Natural killer cell (primary cell): ENCODE data around the gene VIPR2. TPM values are rescaled to one million over a fixed set of nuclear protein-coding genes. Genes with fewer than 3 reads are reported as not detected.
A peak's percentile ranks its signal among the peaks of the same experiment; 100 is the strongest.

Experiments used
- ATAC-seq, 3 donors: fragments of 150-1000 bp in 2 of 3; fragments of 200-7000 bp in 1 of 3; cut with Tn5 transposase; 1 replicate in 1 of 3; 2 replicates in 2 of 3; pipeline ENCODE4 v1.10.0; 2021; ENCODE audit warnings: mild to moderate bottlenecking in 2 of 3, moderate library complexity in 2 of 3
- DNase-seq, 2 donors: peaks; one replicate each; pipeline versions ENCODE4 v3.0.0 to v3.0.0-alpha.2; 2013 to 2021; ENCODE audit warnings: mixed read lengths in 1 of 2
- H3K27ac ChIP-seq: one replicate; pipeline ENCODE4 v1.5.1; 2013; ENCODE audit warnings: mild to moderate bottlenecking, low read length
- H3K27me3 ChIP-seq: one replicate; pipeline ENCODE4 v1.6.1; 2013; ENCODE audit warnings: low read length; ENCODE audit not compliant: control insufficient read depth, insufficient read depth
- H3K36me3 ChIP-seq: one replicate; pipeline ENCODE4 v1.6.1; 2013; ENCODE audit warnings: low read length; ENCODE audit not compliant: control insufficient read depth, insufficient read depth
- H3K4me1 ChIP-seq: one replicate; pipeline ENCODE4 v1.6.1; 2013; ENCODE audit warnings: low read length; ENCODE audit not compliant: control insufficient read depth, insufficient read depth
- H3K4me3 ChIP-seq: one replicate; pipeline ENCODE4 v1.5.1; 2013; ENCODE audit warnings: low read length
- H3K9me3 ChIP-seq: one replicate; pipeline ENCODE4 v1.6.1; 2013; ENCODE audit warnings: low read length; ENCODE audit not compliant: control insufficient read depth, insufficient read depth
- H3K27ac Mint-ChIP-seq, 2 donors: one replicate each; pipeline ENCODE4 v1.8.0; 2022; ENCODE audit warnings: mild to moderate bottlenecking in 2 of 2, mixed read lengths in 2 of 2, moderate library complexity in 1 of 2
- H3K27me3 Mint-ChIP-seq, 2 donors: one replicate each; pipeline ENCODE4 v1.8.0; 2022; ENCODE audit warnings: low read depth in 2 of 2, mixed read lengths in 2 of 2
- H3K36me3 Mint-ChIP-seq: one replicate; pipeline ENCODE4 v1.8.0; 2022; ENCODE audit warnings: mixed read lengths
- H3K4me1 Mint-ChIP-seq, 2 donors: one replicate each; pipeline ENCODE4 v1.8.0; 2022; ENCODE audit warnings: mixed read lengths in 2 of 2
- H3K4me3 Mint-ChIP-seq: one replicate; pipeline ENCODE4 v1.8.0; 2022; ENCODE audit warnings: mild to moderate bottlenecking, moderate library complexity, mixed read lengths
- H3K9me3 Mint-ChIP-seq, 2 donors: one replicate each; pipeline ENCODE4 v1.8.0; 2022; ENCODE audit warnings: mixed read lengths in 2 of 2
- WGBS: methylation state at CpG from one replicate; pipeline ENCODE4 v1.1.7; 2013; ENCODE audit warnings: missing lambda C conversion rate; ENCODE audit not compliant: insufficient coverage; 5-methylcytosine and 5-hydroxymethylcytosine counted together
- intact Hi-C: fragments of 100-400 bp; cut with micrococcal nuclease; formaldehyde crosslinking; loops from one replicate; pipeline ENCODE4 v1.14.2; 2022
- total RNA-seq, 4 donors: library from RNA; stranded (reverse); fragments of 120-200 nt in 1 of 4; gene quantifications; one replicate each; pipeline versions ENCODE4 v1.2.3 to v1.2.4, GENCODE V29; 2013 to 2022
- TF ChIP-seq, protein P1 (sequence below): fragments of 200-600 bp; IDR thresholded peaks from one replicate; pipeline ENCODE4 v1.8.0; 2022; ENCODE audit warnings: antibody characterized with exemption

VIPR2 gene
- total RNA-seq, 3 donors from 2014 or later (not counting 1 experiment from before 2014, with no cell fraction given) = 2.2 to 4.9 (median 4.7) TPM

DNA sequence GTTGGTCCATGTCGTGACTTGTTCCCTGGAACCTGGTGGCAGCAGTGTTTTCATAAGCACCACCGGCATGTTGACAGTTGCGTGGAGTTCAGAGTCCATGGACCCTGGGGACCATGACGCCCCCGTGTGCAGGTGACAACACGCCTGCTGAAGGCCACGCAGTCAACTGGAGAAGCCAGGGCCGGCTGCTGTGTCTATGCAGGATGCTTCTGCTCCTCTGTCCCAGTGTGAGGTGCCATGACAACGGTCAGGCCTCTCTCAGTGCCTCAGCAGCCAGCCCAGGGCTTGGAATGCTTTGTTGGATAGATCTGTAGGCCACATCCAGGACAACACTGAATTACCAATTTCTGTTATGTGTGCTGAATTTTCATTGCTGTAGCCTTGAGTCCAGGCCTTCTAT lies 10.7 kb upstream of the VIPR2 start:
- Mint-ChIP-seq H3K36me3 (no peaks in the 10 kb centered on the region), H3K27ac (no peak overlapping the region), H3K4me1 (peaks cover 0 to 4% of the 10 kb centered on the region in 2 donors), H3K4me3 (no peak overlapping the region), H3K27me3 (peaks cover 0 to 6% of the 10 kb centered on the region in 2 donors), H3K9me3 (no peaks in the 10 kb centered on the region)
- WGBS = 80% methylated on average over 9 of the region's 9 CpGs
- Histone ChIP-seq H3K36me3 (no peaks in the 10 kb centered on the region), H3K9me3 (no peaks in the 10 kb centered on the region), H3K27me3 (no peaks in the 10 kb centered on the region), H3K4me3 (no peak overlapping the region), H3K4me1 (no peaks in the 10 kb centered on the region), H3K27ac (no peak overlapping the region)
- no peak for DNase-seq
- TF ChIP-seq, protein P1, sequence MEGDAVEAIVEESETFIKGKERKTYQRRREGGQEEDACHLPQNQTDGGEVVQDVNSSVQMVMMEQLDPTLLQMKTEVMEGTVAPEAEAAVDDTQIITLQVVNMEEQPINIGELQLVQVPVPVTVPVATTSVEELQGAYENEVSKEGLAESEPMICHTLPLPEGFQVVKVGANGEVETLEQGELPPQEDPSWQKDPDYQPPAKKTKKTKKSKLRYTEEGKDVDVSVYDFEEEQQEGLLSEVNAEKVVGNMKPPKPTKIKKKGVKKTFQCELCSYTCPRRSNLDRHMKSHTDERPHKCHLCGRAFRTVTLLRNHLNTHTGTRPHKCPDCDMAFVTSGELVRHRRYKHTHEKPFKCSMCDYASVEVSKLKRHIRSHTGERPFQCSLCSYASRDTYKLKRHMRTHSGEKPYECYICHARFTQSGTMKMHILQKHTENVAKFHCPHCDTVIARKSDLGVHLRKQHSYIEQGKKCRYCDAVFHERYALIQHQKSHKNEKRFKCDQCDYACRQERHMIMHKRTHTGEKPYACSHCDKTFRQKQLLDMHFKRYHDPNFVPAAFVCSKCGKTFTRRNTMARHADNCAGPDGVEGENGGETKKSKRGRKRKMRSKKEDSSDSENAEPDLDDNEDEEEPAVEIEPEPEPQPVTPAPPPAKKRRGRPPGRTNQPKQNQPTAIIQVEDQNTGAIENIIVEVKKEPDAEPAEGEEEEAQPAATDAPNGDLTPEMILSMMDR = no peak
- ATAC-seq = no peak
- intact Hi-C loops = no loop called here

DNA sequence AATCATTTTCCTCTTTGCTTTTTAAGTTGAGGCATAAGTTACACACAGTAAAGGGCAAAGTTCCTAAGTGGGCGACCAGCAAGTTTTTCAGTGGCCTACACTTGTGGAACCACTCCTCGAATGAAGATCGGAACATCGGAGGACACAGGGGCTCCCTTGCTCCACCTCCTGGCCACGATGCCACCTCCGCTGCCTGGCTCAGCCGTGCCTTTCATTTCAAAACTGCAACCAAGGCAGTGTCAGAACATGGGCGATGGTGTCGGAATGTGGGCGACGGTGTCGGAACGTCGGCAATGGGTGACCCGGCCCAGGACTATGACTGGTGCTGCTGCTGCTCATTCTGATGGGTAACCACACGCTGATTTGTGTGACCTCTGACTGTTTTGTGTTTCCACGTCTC lies 9.6 kb upstream of the VIPR2 start:
- intact Hi-C loops = no loop called here
- H3K27me3 Mint-ChIP-seq = peaks cover 0 to 6% of the 10 kb centered on the region in 2 donors
- ATAC-seq (no peak), DNase-seq (peak in 1 of 2 donors; percentile 19)
- Histone ChIP-seq H3K4me3 (no peak overlapping the region), H3K4me1 (no peaks in the 10 kb centered on the region), H3K9me3 (no peaks in the 10 kb centered on the region), H3K27ac (no peak overlapping the region), H3K36me3 (no peaks in the 10 kb centered on the region), H3K27me3 (no peaks in the 10 kb centered on the region)
- 84% methylated on average over 17 of the region's 17 CpGs for WGBS
- H3K9me3 Mint-ChIP-seq = no peaks in the 10 kb centered on the region
- H3K4me1 Mint-ChIP-seq = peaks cover 0 to 4% of the 10 kb centered on the region in 2 donors
- no peaks in the 10 kb centered on the region for H3K36me3 Mint-ChIP-seq
- no peak overlapping the region for H3K27ac Mint-ChIP-seq
- H3K4me3 Mint-ChIP-seq = no peak overlapping the region
- TF ChIP-seq, protein P1 = no peak

DNA sequence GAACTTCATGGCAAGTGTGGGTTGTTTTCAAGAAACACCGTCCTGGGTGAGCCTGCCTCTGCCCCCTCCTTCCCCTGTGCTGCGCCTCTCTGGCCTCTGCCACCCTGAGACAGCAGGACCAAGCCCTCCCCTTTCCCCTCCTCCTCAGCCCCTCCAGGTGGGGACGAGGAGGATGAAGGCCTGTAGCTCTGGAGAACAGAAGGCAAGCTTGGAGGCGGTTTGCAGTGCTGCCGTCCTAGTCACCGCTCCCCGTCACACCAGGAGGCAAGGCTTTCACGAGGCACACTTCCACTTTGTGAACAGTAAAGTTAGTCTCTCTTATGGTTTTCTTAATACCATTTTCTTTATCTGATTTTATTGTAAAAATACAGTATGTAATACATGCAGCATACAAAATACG lies 8.8 kb upstream of the VIPR2 start:
- Histone ChIP-seq H3K4me1 (no peaks in the 10 kb centered on the region), H3K36me3 (no peaks in the 10 kb centered on the region), H3K27ac (no peak overlapping the region), H3K4me3 (no peak overlapping the region), H3K27me3 (no peaks in the 10 kb centered on the region), H3K9me3 (no peaks in the 10 kb centered on the region)
- ATAC-seq (no peak), DNase-seq (no peak)
- Mint-ChIP-seq H3K9me3 (no peaks in the 10 kb centered on the region), H3K27me3 (peaks cover 0 to under 1% of the 10 kb centered on the region in 2 donors), H3K36me3 (no peaks in the 10 kb centered on the region), H3K4me1 (no peaks in the 10 kb centered on the region), H3K27ac (no peak overlapping the region), H3K4me3 (no peak overlapping the region)
- 88% methylated on average over 8 of the region's 9 CpGs for WGBS
- intact Hi-C loops = no loop called here
- TF ChIP-seq, protein P1 = no peak

DNA sequence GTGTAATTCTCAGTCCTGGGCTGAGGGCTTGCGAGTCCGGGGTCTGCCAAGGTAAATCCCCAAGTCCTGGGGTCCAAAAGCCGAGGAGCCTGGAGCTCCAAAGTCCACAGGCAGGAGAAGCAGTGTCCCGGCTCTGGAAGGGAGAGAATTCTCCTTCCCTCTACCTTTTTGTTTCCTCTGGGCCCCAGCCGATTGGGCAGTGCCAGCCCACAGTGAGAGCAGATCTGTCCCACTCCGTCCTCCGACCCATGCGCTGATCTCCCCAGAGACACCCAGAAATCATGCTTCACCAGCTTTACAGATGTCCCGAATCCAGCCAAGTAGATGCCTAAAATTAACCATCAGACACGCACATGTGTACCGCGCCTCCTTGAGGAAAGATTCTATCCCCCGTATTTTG lies 8.1 kb upstream of the VIPR2 start:
- H3K9me3 Mint-ChIP-seq = no peaks in the 10 kb centered on the region
- H3K4me1 ChIP-seq = no peaks in the 10 kb centered on the region
- 93% methylated on average over 13 of the region's 13 CpGs for WGBS
- H3K36me3 ChIP-seq = no peaks in the 10 kb centered on the region
- no peak overlapping the region for H3K27ac Mint-ChIP-seq
- TF ChIP-seq, protein P1 = no peak
- ATAC-seq (no peak), DNase-seq (no peak)
- H3K9me3 ChIP-seq = no peaks in the 10 kb centered on the region
- no peak overlapping the region for H3K27ac ChIP-seq
- H3K27me3 ChIP-seq = no peaks in the 10 kb centered on the region
- no peaks in the 10 kb centered on the region for H3K36me3 Mint-ChIP-seq
- no peak overlapping the region for H3K4me3 Mint-ChIP-seq
- H3K27me3 Mint-ChIP-seq = no peaks in the 10 kb centered on the region
- H3K4me1 Mint-ChIP-seq = no peaks in the 10 kb centered on the region
- no peak overlapping the region for H3K4me3 ChIP-seq
- intact Hi-C loops = no loop called here
